ENCODE results near the gene TMEM131. TPM values are rescaled to one million over a fixed set of nuclear protein-coding genes. Genes with fewer than 3 reads are reported as not detected.

TMEM131 gene
- total RNA-seq, 2 donors from 2014 or later: 39.0 to 43.0 TPM

DNA sequence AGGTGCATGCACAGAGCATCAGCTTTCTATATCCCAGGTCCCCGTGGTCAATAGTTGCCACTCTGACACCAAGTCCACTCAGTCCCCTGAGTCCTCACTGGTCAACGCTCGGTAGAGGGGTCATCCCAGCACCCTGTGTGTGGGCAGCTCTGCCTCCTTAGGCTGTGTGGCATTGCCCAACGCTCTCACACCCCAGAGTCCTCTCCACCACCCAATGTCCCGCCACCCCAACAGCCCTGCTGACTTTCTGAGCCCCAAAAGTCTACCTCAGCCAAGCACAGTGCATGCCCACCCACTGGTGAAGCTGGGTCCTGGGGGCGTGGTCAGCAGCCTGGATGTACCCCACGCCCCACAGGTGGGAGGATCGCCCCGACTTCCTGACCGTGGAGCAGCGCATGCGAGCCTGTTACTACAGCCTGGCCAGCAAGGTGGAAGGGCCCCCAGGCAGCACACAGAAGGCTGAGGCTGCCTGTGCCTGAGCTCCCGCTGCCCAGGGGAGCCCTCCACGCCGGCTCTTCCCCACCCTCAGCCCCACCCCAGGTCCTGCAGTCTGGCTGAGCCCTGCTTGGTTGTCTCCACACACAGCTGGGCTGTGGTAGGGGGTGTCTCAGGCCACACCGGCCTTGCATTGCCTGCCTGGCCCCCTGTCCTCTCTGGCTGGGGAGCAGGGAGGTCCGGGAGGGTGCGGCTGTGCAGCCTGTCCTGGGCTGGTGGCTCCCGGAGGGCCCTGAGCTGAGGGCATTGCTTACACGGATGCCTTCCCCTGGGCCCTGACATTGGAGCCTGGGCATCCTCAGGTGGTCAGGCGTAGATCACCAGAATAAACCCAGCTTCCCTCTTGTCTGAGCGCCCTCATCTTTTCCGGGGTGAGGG, 256.5 kb downstream of the TMEM131 start:
- no peak overlapping the region for H3K27ac ChIP-seq (ENCODE audit: low read depth, low read length)
- peak overlapping the region; percentile 52 for H3K27ac Mint-ChIP-seq
- no peaks in the 10 kb centered on the region for H3K27me3 ChIP-seq (ENCODE audit: control insufficient read depth, insufficient read depth, low read length, poor library complexity, severe bottlenecking)
- TF ChIP-seq, protein P1, sequence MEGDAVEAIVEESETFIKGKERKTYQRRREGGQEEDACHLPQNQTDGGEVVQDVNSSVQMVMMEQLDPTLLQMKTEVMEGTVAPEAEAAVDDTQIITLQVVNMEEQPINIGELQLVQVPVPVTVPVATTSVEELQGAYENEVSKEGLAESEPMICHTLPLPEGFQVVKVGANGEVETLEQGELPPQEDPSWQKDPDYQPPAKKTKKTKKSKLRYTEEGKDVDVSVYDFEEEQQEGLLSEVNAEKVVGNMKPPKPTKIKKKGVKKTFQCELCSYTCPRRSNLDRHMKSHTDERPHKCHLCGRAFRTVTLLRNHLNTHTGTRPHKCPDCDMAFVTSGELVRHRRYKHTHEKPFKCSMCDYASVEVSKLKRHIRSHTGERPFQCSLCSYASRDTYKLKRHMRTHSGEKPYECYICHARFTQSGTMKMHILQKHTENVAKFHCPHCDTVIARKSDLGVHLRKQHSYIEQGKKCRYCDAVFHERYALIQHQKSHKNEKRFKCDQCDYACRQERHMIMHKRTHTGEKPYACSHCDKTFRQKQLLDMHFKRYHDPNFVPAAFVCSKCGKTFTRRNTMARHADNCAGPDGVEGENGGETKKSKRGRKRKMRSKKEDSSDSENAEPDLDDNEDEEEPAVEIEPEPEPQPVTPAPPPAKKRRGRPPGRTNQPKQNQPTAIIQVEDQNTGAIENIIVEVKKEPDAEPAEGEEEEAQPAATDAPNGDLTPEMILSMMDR (conservative IDR thresholded peaks at IDR 0.05): no peak
- H3K9me3 Mint-ChIP-seq: no peaks in the 10 kb centered on the region
- no peak for DNase-seq
- no peak overlapping the region for H3K9ac ChIP-seq (ENCODE audit: extremely low read depth, low read length, poor library complexity, severe bottlenecking)
- H3K27me3 Mint-ChIP-seq (ENCODE audit: insufficient read depth): peaks cover 4% of the 10 kb centered on the region
- WGBS, 2 experiments (ENCODE audit: insufficient coverage in 1 of 2, insufficient read length in 1 of 2): 91 to 93% methylated on average over 6 to 23 of the region's 23 CpGs
- no peak overlapping the region for H3K4me3 Mint-ChIP-seq
- no peak overlapping the region for H3K4me3 ChIP-seq (ENCODE audit: low read length)
- peaks cover 13% of the 10 kb centered on the region for H3K36me3 Mint-ChIP-seq (ENCODE audit: low read depth)
- peaks cover 6% of the 10 kb centered on the region for H3K4me1 Mint-ChIP-seq
- peaks cover 6% of the 10 kb centered on the region for H3K36me3 ChIP-seq (ENCODE audit: control insufficient read depth, insufficient read depth, low read length)
- no peaks in the 10 kb centered on the region for H3K9me3 ChIP-seq (ENCODE audit: control insufficient read depth, low read length)
- H3K4me1 ChIP-seq (ENCODE audit: control insufficient read depth, insufficient read depth, low read length): no peaks in the 10 kb centered on the region

DNA sequence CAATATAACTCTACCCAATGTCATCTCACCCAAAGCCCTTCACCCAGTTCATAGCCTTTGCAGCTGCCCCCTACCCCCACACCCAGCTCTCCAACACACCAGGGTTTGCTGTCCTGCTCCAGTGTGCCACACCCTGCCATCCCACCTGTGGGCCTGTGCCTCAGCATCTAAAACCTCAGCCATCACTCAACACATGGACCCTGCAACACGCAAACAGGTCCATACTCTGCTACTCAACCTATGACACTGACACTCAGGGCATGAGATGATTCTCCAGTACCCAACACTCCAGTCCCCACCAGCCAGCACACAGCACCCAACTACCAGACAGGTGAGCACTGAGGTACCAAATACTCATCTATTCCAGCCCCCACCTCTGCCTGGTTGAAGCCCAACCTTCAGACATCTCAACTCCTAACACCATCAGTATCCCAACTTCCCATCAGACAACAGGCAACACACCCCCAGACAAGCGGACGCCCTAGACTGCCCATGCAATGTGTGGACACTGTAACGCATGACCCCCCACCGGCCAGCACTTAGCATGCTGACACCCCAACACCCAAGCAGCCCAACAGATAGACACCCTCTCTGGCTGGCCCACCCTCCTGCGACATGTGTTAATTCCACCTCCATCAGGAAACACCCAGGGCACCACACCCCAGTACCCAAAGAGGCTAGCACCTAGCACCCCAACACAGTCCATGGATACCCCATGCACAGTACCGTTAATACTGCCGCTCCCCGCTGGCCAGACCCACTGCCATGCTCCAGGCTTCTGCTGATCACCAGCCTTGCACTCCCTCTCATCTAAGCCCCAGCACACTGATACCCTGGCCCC, 257.3 kb downstream of the TMEM131 start:
- TF ChIP-seq, protein P1 (conservative IDR thresholded peaks at IDR 0.05): no peak
- Mint-ChIP-seq H3K36me3 (ENCODE audit: low read depth) (peaks cover 5% of the 10 kb centered on the region), H3K27me3 (ENCODE audit: insufficient read depth) (peaks cover 4% of the 10 kb centered on the region), H3K9me3 (no peaks in the 10 kb centered on the region), H3K27ac (no peak overlapping the region), H3K4me1 (peaks cover 6% of the 10 kb centered on the region), H3K4me3 (no peak overlapping the region)
- Histone ChIP-seq H3K27ac (ENCODE audit: low read depth, low read length) (no peak overlapping the region), H3K4me1 (ENCODE audit: control insufficient read depth, insufficient read depth, low read length) (no peaks in the 10 kb centered on the region), H3K9me3 (ENCODE audit: control insufficient read depth, low read length) (no peaks in the 10 kb centered on the region), H3K27me3 (ENCODE audit: control insufficient read depth, insufficient read depth, low read length, poor library complexity, severe bottlenecking) (no peaks in the 10 kb centered on the region), H3K36me3 (ENCODE audit: control insufficient read depth, insufficient read depth, low read length) (no peaks in the 10 kb centered on the region), H3K9ac (ENCODE audit: extremely low read depth, low read length, poor library complexity, severe bottlenecking) (no peak overlapping the region), H3K4me3 (ENCODE audit: low read length) (no peak overlapping the region)
- DNase-seq: no peak
- WGBS, 2 experiments (ENCODE audit: insufficient coverage in 1 of 2, insufficient read length in 1 of 2): 95 to 100% methylated on average over 1 to 9 of the region's 9 CpGs

DNA sequence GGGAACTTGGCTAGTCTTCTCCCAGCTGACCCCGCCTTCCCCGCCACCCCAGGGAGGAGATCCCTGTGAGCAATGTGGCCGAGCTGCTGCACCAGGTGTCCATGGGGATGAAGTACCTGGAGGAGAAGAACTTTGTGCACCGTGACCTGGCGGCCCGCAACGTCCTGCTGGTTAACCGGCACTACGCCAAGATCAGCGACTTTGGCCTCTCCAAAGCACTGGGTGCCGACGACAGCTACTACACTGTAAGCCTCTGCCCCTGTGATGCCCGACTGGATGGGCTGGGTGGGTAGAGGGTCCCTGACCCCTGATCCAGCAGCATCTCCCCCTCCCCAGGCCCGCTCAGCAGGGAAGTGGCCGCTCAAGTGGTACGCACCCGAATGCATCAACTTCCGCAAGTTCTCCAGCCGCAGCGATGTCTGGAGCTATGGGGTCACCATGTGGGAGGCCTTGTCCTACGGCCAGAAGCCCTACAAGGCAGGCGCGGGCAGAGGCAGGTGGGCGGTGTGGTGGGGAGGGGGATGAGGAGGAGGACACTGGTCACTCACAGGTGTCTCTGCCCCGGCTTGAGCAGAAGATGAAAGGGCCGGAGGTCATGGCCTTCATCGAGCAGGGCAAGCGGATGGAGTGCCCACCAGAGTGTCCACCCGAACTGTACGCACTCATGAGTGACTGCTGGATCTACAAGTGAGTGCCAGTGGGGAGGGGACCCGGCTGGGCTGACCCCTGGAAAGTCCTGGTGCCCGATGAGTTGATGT, 258.1 kb downstream of the TMEM131 start:
- Histone ChIP-seq H3K4me3 (ENCODE audit: low read length) (no peak overlapping the region), H3K27me3 (ENCODE audit: control insufficient read depth, insufficient read depth, low read length, poor library complexity, severe bottlenecking) (no peaks in the 10 kb centered on the region), H3K9me3 (ENCODE audit: control insufficient read depth, low read length) (no peaks in the 10 kb centered on the region), H3K9ac (ENCODE audit: extremely low read depth, low read length, poor library complexity, severe bottlenecking) (no peak overlapping the region), H3K4me1 (ENCODE audit: control insufficient read depth, insufficient read depth, low read length) (no peaks in the 10 kb centered on the region), H3K27ac (ENCODE audit: low read depth, low read length) (no peak overlapping the region), H3K36me3 (ENCODE audit: control insufficient read depth, insufficient read depth, low read length) (no peaks in the 10 kb centered on the region)
- 95 to 97% methylated on average over 14 to 32 of the region's 32 CpGs for WGBS, 2 experiments (ENCODE audit: insufficient coverage in 1 of 2, insufficient read length in 1 of 2)
- DNase-seq: no peak
- TF ChIP-seq, protein P1 (conservative IDR thresholded peaks at IDR 0.05): no peak
- Mint-ChIP-seq H3K27me3 (ENCODE audit: insufficient read depth) (peaks cover 4% of the 10 kb centered on the region), H3K36me3 (ENCODE audit: low read depth) (peaks cover 5% of the 10 kb centered on the region), H3K4me1 (peaks cover 6% of the 10 kb centered on the region), H3K9me3 (no peaks in the 10 kb centered on the region), H3K27ac (no peak overlapping the region), H3K4me3 (no peak overlapping the region)

Data from endodermal cell (in vitro differentiated cells).